GM19455 (cell line): ENCODE results near the gene SPIN4.
"Not testable (repeated sequence)": the region's sequence is repeated elsewhere in the genome, so short reads cannot be mapped to it uniquely, and the experiment has no call there.

Source experiments
- ATAC-seq: cut with Tn5 transposase; IDR thresholded peaks from one replicate; pipeline ENCODE4 v1.9.1; 2021; ENCODE audit not compliant: unreplicated experiment

The SPIN4 gene

DNA sequence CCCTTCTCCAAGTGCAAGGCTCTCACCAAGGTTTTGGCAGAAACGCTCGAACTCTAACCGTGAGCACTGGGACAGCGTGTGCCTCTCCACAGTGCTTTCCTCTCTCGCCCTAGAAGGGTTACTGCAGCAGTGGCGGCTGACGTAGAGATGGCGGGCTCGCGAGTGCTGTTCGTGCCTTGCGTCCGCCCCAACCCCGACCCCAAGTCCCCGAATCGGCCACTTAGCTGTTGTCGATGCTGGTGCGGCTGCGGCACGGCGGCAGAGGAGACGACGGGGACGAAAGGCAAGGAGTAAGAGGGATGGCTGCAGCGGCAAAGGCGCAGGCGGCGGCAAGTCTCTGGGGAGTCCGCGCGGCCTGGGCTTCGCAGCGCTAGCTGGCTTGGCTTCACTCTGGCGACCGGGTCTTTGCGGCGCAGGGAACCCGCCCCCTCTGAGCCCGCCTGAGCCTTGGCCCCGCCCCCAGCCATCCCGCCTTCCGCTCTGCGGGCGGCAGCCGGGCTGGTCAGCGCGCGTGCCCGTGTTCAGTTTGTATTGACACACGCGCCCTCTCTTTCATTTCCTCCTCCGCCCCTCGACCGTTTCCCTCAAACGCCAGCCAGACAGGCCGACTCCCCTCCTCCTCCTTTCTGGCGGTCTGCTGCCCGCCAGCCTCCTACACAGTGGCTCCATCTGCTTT lies at the start of gene SPIN4:
Gene SPIN4, minus strand, starts transcription at position 392 of the 676 bp plus-strand sequence. CDS start 513 bp downstream, outside the sequence.
- peak; percentile 95 for ATAC-seq

DNA sequence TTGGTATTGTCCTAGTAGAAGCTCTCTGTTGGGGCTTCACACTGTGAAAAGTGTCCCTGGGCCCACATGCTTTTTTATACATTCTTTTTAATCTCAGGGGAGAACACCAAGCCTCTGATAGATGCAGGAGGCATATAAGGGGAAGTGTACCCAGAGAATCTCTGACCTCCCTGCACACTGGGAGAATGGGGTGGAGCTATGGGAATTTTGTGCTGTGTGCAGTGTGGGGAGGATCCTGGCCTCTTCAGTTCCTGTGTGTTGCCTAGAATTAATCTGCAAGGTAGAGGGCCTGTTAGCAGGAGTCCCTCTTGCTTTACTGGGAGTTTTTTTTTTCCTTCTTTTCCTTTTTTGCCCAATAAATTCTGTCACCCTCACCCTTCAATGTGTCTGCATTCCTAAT lies 49.2 kb upstream of the SPIN4 start:
- no peak for ATAC-seq

DNA sequence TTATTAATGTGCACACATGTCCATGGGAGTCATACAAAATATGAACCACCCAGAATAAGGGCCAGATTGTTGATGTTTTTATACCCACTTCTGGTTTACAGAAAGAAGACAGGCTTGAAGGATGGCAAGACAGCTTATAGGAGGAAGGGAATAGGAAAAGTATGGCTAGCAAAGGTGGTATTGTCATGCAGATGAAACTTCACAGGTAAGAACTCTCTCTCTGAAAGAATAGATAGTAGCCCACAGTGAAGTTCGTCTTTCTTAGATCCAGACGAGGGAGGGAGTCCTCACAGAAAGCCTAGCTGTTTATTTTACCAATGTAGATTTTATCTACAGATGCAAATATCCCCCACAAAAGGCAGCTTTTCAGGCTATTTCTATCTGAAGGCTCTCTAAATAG lies 43.7 kb upstream of the SPIN4 start:
- no peak for ATAC-seq

DNA sequence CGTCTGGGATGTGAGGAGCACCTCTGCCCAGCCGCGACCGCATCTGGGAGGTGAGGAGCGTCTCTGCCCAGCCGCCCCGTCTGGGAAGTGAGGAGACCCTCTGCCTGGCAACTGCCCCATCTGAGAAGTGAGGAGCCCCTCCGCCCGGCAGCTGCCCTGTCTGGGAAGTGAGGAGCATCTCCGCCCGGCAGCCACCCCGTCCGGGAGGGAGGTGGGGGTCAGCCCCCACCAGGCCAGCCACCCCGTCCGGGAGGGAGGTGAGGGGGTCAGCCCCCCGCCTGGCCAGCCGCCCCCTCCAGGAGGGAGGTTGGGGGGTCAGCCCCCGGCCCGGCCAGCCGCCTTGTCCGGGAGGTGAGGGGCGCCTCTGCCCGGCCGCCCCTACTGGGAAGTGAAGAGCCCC lies 42.0 kb upstream of the SPIN4 start:
- not testable (repeated sequence) for ATAC-seq

DNA sequence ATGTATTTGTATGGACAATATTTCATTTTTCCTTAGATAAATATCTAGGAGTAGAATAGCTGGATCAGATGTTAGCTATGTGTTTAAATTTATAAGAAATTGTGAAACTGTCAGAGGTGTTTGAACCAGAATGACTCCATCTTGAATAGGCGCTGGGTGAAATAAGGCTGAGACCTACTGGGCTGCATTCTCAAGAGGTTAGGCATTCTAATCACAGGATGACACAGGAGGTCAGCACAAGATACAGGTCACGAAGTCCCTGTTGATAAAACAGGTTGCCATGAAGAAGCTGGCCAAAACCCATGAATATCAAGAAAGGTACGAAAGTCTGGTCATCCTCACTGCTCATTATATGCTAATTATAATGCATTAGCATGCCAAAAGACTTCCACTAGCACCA lies 36.3 kb upstream of the SPIN4 start:
- no peak for ATAC-seq

DNA sequence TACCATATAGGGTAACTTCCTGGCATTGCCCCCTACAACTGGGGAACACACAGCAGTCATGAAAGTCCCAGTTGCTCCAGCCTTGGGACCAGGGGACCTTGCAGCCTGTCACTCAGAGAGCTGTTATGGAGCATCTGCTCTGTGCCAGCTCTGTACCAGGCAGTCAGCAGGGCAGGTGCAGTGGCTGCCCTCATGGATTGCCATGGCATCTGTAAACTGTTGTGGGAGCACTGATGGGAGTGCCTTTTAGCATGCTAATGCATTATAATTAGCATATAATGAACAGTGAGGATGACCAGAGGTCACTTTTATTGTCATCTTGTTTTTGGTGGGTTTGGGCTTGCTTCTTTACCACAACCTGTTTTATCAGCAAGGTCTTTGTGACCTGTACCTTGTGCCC lies 33.1 kb upstream of the SPIN4 start:
- not testable (repeated sequence) for ATAC-seq

DNA sequence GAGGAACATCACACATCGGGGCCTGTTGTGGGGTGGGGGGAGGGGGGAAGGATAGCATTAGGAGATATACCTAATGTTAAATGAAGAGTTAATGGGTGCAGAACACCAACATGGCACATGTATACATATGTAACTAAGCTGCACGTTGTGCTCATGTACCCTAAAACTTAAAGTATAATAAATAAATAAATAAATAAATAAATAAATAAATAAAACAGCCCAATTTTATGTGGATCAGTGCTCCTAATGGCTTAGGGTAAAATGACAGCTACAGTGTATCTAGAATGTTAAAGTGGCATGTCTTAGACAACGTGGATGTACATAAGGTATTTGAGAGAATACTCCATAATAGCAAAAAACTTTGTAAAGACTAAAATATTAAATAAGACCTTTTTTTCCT lies 21.9 kb upstream of the SPIN4 start:
- ATAC-seq, result not testable (repeated sequence)

DNA sequence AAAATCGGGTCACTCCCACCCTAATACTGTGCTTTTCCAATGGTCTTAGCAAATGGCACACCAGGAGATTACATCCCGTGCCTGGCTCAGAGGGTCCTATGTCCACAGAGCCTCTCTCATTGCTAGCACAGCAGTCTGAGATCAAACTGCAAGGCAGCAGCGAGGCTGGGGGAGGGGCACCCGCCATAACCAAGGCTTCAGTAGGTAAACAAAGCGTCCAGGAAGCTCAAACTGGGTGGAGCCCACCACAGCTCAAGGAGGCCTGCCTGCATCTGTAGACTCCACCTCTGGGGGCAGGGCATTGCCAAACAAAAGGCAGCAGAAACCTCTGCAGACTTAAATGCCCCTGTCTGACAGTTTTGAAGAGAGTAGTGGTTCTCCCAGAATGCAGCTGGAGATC lies 16.6 kb upstream of the SPIN4 start:
- not testable (repeated sequence) for ATAC-seq

DNA sequence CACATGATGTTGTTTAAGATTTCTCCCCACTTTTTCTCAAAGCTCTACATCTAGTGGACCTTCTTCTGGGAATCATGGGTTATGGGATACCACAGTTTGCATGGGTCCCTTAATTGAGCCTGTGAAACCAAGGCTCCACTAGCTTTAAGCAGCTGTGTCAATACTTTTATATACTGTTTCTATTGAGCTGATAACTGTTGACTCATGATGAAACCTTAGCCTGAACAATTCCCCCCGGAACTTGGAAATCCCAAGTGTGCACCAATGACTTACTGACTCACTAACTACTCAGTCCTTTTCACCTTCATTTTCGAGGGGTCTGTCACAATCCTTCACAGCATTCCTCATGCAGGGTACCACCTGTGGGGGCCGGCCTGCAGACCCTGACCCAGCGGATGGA lies 12.7 kb upstream of the SPIN4 start:
- no peak for ATAC-seq

DNA sequence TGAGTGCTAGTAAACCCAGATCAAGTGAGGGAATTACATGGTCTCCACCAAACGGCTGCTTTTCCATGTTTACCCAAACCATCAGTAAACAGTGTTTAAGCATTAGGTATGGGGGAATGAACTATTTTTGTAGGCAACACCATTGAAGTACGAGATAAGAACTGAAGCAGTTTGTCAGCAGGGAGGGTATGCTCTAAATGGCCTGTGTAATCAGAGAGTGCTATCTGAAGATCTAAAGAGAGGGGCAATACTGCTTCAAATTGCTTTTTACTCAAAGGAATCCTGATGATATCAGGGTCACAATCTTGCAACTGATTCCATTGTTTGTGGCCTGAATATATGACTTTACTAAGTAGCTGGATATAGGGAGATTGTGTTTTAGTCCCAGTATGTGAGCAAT lies 10.4 kb upstream of the SPIN4 start:
- ATAC-seq, result no peak

DNA sequence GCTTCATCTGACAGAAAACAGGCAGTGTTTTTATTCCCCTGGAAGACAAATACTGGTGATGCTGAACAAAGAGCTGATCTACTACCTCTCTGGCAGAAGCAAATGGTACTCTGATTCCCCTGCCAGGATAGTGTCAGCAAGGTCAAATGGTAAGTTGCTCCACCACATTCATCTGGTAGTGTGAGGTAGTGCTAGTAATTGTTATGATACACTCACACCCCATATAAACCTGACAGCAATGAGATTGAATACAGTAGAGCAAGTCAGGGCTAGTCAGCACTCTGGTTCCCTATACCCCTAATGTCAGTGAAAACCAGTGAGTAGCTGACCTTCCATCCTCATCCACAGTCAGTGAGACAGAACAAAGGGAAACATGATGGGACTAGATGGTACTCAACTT lies 3.4 kb upstream of the SPIN4 start:
- ATAC-seq, result no peak

DNA sequence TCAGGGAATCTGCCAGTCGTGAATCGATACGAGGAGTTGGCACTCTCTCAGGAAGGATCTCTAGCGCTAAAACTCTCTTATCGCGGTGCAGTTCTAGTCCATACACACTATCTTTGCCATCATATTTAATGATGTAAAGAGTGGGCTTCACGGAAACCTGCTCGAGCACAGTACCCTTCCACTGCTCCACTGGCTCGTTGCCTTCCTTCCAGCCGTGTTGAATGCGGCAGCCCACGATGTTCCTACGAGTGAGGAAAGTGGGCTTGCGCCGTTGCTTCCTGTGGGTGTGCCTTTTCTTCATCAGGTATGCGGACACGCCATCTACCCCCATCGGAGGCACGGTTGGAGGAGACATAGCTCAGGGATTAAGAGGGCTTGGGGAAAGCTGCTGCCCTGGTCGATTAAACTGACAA lies 661 bp downstream of the SPIN4 start:
- peak; percentile 53 for ATAC-seq

DNA sequence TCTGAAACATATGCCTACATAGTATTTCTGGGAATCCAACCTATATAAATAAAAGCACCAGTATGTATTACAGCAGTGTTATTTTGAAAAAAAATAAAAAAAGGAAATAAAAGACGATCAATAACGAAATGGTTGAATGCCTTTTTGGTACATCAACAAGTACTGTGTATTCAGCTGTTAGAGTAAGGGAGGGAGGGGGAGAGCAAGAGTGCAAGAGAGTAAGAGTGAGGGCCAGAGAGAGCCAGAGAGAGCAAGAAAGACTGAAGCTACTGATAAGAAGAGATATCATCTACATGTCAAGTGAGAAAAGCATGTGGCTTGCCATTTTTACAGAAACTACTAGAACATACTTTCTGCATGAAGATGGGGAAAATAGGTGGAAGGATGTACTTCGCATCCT lies 1.8 kb downstream of the SPIN4 start:
- no peak for ATAC-seq

DNA sequence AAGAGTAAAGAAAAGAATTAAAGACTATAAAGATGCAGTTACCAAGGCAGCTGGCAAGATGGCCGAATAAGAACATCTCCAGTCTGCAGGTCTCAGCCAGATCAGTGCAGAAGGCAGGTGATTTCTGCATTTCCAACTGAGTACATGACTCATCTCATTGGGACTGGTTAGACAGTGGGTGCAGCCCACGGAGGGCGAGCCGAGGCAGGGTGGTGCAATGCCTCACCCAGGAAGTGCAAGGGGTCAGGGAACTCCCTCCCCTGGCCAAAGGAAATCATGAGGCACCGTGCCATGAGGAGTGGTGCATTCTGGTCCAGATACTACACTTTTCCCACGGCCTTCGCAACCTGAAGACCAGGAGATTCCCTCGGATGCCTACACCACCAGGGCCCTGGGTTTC lies 20.5 kb downstream of the SPIN4 start:
- ATAC-seq, result no peak

DNA sequence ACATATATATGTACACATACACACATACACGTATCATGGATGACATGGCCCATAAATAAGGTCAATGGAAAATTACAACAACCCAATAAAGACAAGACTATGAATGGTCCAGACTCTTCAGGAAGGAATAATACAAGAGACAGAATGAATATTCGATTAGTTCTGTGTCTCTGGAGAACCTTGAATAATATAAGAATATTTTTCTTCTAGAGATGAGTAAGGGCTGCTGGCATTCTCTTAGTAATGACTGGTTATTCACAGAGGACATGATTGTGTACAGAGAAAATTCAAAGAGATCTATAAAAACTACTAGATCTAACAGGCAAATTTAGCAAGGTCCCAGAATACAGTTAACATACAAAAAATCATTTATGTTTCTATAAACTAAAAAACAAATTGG lies 23.3 kb downstream of the SPIN4 start:
- no peak for ATAC-seq

DNA sequence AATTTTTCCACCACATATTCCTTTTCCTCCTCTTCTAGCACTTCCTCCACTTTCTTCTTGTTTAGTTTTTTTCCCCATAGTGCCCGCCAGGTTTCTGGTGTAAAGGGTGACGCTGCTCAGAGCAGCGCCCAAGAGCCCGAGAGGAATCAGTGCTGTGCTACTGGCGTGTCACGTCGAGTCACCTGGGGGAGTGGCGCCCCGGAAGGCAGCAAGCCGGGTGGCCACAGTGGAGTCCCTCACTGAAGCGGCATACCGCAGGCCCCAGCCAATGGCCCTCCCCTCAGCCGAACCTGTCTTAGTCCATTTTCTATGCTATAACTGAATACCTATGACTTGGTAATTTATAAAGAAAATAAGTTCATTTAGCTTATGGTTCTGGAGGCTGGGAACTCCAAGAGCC lies 51.5 kb downstream of the SPIN4 start:
- ATAC-seq, result no peak
